GM13977 (cell line): ENCODE results near the gene TBC1D22A.

Experiments
- DNase-seq: peaks from one replicate; pipeline ENCODE4 v3.0.0; 2012; ENCODE audit warnings: low spot score
- in situ Hi-C: fragments of 300-500 bp; cut with MboI; formaldehyde crosslinking; loops from one replicate; pipeline ENCODE4 v1.12.0; 2022; ENCODE audit warnings: low sequenced_read_pairs, low pct_unique_long_range_greater_than_20kb, mixed read lengths, inconsistent platforms; ENCODE audit not compliant: unreplicated experiment
- TF ChIP-seq, protein P1 (sequence below): IDR thresholded peaks from 2 replicates; pipeline ENCODE4 v1.5.1; 2012; ENCODE audit warnings: mild to moderate bottlenecking, control low read depth; ENCODE audit not compliant: insufficient read depth; ENCODE audit errors: extremely low read depth, missing control alignments

Gene TBC1D22A

GRCh38 chr22:47201996-47202818 is 439.8 kb downstream of the TBC1D22A start:
- TF ChIP-seq, protein P1, sequence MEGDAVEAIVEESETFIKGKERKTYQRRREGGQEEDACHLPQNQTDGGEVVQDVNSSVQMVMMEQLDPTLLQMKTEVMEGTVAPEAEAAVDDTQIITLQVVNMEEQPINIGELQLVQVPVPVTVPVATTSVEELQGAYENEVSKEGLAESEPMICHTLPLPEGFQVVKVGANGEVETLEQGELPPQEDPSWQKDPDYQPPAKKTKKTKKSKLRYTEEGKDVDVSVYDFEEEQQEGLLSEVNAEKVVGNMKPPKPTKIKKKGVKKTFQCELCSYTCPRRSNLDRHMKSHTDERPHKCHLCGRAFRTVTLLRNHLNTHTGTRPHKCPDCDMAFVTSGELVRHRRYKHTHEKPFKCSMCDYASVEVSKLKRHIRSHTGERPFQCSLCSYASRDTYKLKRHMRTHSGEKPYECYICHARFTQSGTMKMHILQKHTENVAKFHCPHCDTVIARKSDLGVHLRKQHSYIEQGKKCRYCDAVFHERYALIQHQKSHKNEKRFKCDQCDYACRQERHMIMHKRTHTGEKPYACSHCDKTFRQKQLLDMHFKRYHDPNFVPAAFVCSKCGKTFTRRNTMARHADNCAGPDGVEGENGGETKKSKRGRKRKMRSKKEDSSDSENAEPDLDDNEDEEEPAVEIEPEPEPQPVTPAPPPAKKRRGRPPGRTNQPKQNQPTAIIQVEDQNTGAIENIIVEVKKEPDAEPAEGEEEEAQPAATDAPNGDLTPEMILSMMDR: no peak
- in situ Hi-C loops: loop anchor here (25.0 kb wide), 1 partner anchor 1285 kb away; a partner anchor contains a TSS
- DNase-seq: no peak

DNA sequence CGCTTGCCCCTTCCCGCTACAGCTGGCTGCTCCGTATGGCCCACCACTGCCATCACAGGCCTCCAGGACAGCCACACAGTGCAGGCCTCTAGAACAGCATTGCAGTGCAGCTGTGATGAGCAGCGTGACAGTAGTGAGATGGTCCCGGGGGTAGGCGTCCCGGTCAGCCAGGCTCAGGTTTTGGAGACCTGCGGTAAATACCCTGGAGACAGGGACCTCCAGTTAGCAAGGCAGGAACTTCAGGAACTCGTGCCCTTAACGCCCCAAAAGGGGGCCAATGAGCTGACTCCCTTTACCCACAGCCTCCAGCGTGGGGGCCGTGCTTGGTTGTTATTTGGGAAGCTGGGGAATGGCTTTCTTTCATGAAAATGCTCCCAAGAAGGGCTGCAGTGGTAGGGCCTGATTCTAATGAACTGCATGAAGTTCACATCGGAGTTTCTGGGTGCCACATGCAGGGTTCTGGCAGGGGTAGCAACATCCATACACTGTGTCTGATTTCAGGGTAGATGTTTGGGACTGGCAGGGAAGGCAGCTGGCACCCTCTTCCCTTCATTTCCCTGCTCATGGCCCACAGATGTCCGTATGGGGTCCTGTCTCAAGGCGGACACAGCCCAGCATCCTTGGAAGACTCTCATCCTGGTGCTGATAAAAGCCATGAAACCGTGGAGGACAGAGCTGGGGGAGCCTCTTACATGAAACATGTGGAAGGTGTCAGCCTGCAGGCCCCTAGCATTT is 440.5 kb downstream of the TBC1D22A start:
- in situ Hi-C loops: loop anchor here (25.0 kb wide), 1 partner anchor 1284 kb away; a partner anchor contains a TSS
- no peak for DNase-seq
- TF ChIP-seq, protein P1: no peak

DNA sequence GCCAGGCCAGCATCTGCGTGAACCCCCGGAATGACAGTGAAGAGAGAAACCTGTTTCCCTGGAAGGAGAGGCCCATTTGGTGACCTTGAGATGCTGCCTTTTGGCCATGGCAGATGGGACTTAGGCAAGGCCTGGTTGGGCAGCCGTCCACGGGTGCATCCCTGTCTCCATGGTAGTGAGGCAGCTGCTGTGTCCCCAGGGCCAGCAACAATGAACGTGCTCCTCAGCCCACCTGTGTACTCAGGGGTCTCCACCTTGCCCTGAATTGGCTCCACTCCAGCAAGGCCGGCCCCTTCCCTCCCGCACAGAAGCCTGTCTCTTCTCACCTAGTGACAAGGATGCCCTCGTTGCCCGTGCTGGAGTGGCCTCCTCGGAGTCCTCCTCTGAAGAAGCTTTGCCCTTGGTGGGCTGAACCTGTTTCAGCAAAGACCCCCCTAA is 441.1 kb downstream of the TBC1D22A start:
- in situ Hi-C loops: loop anchor here (25.0 kb wide), 1 partner anchor 1284 kb away; a partner anchor contains a TSS
- DNase-seq: no peak
- TF ChIP-seq, protein P1: no peak

- DNase-seq: no peak
- TF ChIP-seq, protein P1: no peak
- in situ Hi-C loops: loop anchor here (25.0 kb wide), 1 partner anchor 1283 kb away; a partner anchor contains a TSS
These were observed 441.8 kb downstream of the TBC1D22A start for GRCh38 chr22:47204002-47204979.

- no peak for DNase-seq
- in situ Hi-C loops: loop anchor here (25.0 kb wide), 1 partner anchor 1282 kb away; a partner anchor contains a TSS
- TF ChIP-seq, protein P1: no peak
These were observed 442.6 kb downstream of the TBC1D22A start for GRCh38 chr22:47205081-47205491.
